K562 (cell line): ENCODE data around the gene PEX19. TPM values are rescaled to one million over a fixed set of nuclear protein-coding genes. Genes with fewer than 3 reads are reported as not detected.
A peak's percentile ranks its signal among the peaks of the same experiment; 100 is the strongest.

Source experiments
- ARID2 ChIP-seq: fragments of 450-650 bp; IDR thresholded peaks from 2 replicates; pipeline ENCODE4 v1.6.1; 2017; ENCODE audit warnings: antibody characterized with exemption, mild to moderate bottlenecking
- ASH1L ChIP-seq: fragments of 450-650 bp; IDR thresholded peaks from 2 replicates; pipeline ENCODE4 v1.6.1; 2018; ENCODE audit warnings: borderline replicate concordance, mild to moderate bottlenecking, low read depth; ENCODE audit not compliant: partially characterized antibody
- ATF1 ChIP-seq, 2 experiments: fragments of 450-650 bp in 1 of 2; IDR thresholded peaks; 2 replicates each; pipeline ENCODE4 v1.6.1; 2016; ENCODE audit warnings: missing compliant biosample characterization in 1 of 2, missing genetic modification characterization in 1 of 2
- BRD4 ChIP-seq: fragments of 200-600 bp; sonication (generic); IDR thresholded peaks from 2 replicates; pipeline ENCODE4 v1.6.1; 2017; ENCODE audit warnings: inconsistent platforms
- CUX1 ChIP-seq: fragments of 200-800 bp; sonication (Bioruptor generic); IDR thresholded peaks from 2 replicates; pipeline ENCODE4 v1.6.1; 2016; ENCODE audit warnings: missing genetic modification characterization, missing compliant biosample characterization
- FIP1L1 ChIP-seq: fragments of 200-400 bp; formaldehyde crosslinking; IDR thresholded peaks from 2 replicates; pipeline ENCODE4 v1.6.1; 2018; ENCODE audit warnings: mild to moderate bottlenecking, low read depth, low read length; ENCODE audit not compliant: poor library complexity, severe bottlenecking
- GABPB2 ChIP-seq: fragments of 250-450 bp; sonication (Bioruptor Pico); conservative IDR thresholded peaks from 2 replicates; pipeline ENCODE4 v1.5.1; 2021; ENCODE audit warnings: mild to moderate bottlenecking
- HMG20A ChIP-seq: fragments of 450-650 bp; formaldehyde crosslinking; conservative IDR thresholded peaks from 2 replicates; pipeline ENCODE4 v1.4.0; 2020; ENCODE audit warnings: mild to moderate bottlenecking, mixed read lengths
- HSF4 ChIP-seq: fragments of 250-450 bp; sonication (Bioruptor Pico); IDR thresholded peaks from 2 replicates; pipeline ENCODE4 v2.1.2; 2022; ENCODE audit warnings: mild to moderate bottlenecking, moderate library complexity, borderline replicate concordance
- JUND ChIP-seq, 2 experiments: IDR thresholded peaks; 2 replicates in 1 of 2; 3 replicates in 1 of 2; pipeline ENCODE4 v1.6.1; 2011; ENCODE audit warnings: borderline replicate concordance in 2 of 2, low read depth in 2 of 2, low read length in 2 of 2, improper control_type of control experiment in 1 of 2, missing biosample characterization in 1 of 2, missing genetic modification characterization in 1 of 2, missing genetic modification reagents in 1 of 2
- NFYB ChIP-seq: IDR thresholded peaks from 2 replicates; pipeline ENCODE4 v1.6.1; 2011; ENCODE audit warnings: mild to moderate bottlenecking, moderate library complexity; ENCODE audit not compliant: insufficient read length; ENCODE audit errors: extremely low read depth
- NR2C1 ChIP-seq, 2 experiments: fragments of 450-650 bp; IDR thresholded peaks; 2 replicates each; pipeline ENCODE4 v1.6.1; 2017; ENCODE audit warnings: mild to moderate bottlenecking in 2 of 2, antibody characterized with exemption in 1 of 2, inconsistent platforms in 1 of 2, missing compliant biosample characterization in 1 of 2, missing genetic modification characterization in 1 of 2
- POLR2B ChIP-seq: fragments of 450-650 bp; IDR thresholded peaks from 2 replicates; pipeline ENCODE4 v1.6.1; 2018; ENCODE audit warnings: low read depth; ENCODE audit not compliant: partially characterized antibody
- PRPF4 ChIP-seq: fragments of 200-400 bp; formaldehyde crosslinking; IDR thresholded peaks from one replicate; pipeline ENCODE4 v1.6.1; 2017; ENCODE audit warnings: low read length, low read depth, mild to moderate bottlenecking; ENCODE audit not compliant: insufficient read depth, poor library complexity, severe bottlenecking
- SAFB2 ChIP-seq: fragments of 200-400 bp; formaldehyde crosslinking; IDR thresholded peaks from 2 replicates; pipeline ENCODE4 v1.6.1; 2018; ENCODE audit warnings: borderline replicate concordance, low read length, low read depth, moderate library complexity; ENCODE audit not compliant: severe bottlenecking
- ZBTB33 ChIP-seq: sonication (generic); formaldehyde crosslinking; IDR thresholded peaks from 2 replicates; pipeline ENCODE4 v1.8.1; 2023; ENCODE audit warnings: mild to moderate bottlenecking, missing genetic modification reagents
- ZNF584 ChIP-seq: fragments of 200-800 bp; sonication (Bioruptor generic); IDR thresholded peaks from 2 replicates; pipeline ENCODE4 v1.6.1; 2016; ENCODE audit warnings: low read depth, mild to moderate bottlenecking, missing genetic modification characterization, missing compliant biosample characterization
- polyA plus RNA-seq, 8 experiments: library from polyadenylated mRNA; depleted of rRNA in 4 of 8; stranded (reverse) in 5 of 8; unstranded in 3 of 8; fragments of >200 nt; fragmentation: Nextera tagmentation in 2 of 8; fragmentation: Illumina TruSeq in 1 of 8; extraction: Ambion mirVana in 2 of 8; extraction: Trizol in 1 of 8; gene quantifications; 2 replicates each; pipeline versions ENCODE4 v1.2.1 to v1.2.3, GENCODE V29; 2011 to 2014; ENCODE audit warnings: inconsistent platforms in 1 of 8, missing spikeins in 1 of 8
- total RNA-seq, 7 experiments: library from RNA; depleted of rRNA in 6 of 7; stranded (reverse); fragments of >200 nt in 6 of 7; fragmentation: Illumina TruSeq in 2 of 7; extraction: Trizol in 2 of 7; gene quantifications; 2 replicates each; pipeline versions ENCODE4 v1.2.1 to v1.2.3, GENCODE V29; 2011 to 2021; ENCODE audit warnings: low replicate concordance in 1 of 7

The PEX19 gene
- total and polyA plus RNA-seq, 9 of the 15 experiments (the other 6 are each of a cell fraction or from before 2014, with no cell fraction given) = 32.5 to 103 (median 59.8) TPM

GRCh38 chr1:160261893-160262794, 22.8 kb downstream of the PEX19 start, which contains the start of gene DCAF8 (continued):
- no peak for TF ChIP-seq CUX1 (CRISPR knock-in tag)
- TF ChIP-seq NFYB = no peak
- no peak for TF ChIP-seq SAFB2
- peak; percentile 96 for TF ChIP-seq BRD4
- peak; percentile 89 for TF ChIP-seq FIP1L1
- no peak for TF ChIP-seq ATF1 (CRISPR knock-in tag; IDR thresholded peaks at IDR 0.05)
- peak; percentile 37; the same call in 1 of the 2 replicates for TF ChIP-seq ATF1 (tag; IDR thresholded peaks at IDR 0.05)
- TF ChIP-seq ZNF584 (CRISPR knock-in tag) = 0 out of 2 replicates have a peak, but pooled peaks have one; percentile 43
- no peak for TF ChIP-seq HSF4 (CRISPR knock-in tag)
- TF ChIP-seq HMG20A (CRISPR knock-in tag) = no peak
- TF ChIP-seq ZBTB33 (CRISPR knock-in tag) = no peak
- no peak for TF ChIP-seq ASH1L
- 0 out of 2 replicates have a peak, but pooled peaks have one; percentile 39 for TF ChIP-seq ARID2
- peak; percentile 33 for TF ChIP-seq PRPF4
- TF ChIP-seq NR2C1 (IDR thresholded peaks at IDR 0.05) = no peak
- TF ChIP-seq NR2C1 (tag; IDR thresholded peaks at IDR 0.05) = no peak
- no peak for TF ChIP-seq GABPB2 (CRISPR knock-in tag)
- TF ChIP-seq POLR2B = peak; percentile 97
- peak; percentile 38 for TF ChIP-seq JUND (IDR thresholded peaks at IDR 0.05; ENCODE audit: borderline replicate concordance, low read depth, low read length)
- no peak; the same call in 1 of the 3 replicates for TF ChIP-seq JUND (tag; IDR thresholded peaks at IDR 0.05; ENCODE audit: borderline replicate concordance, low read depth, low read length)
